Esophagus (tissue), 2 donors: ENCODE data around the gene TTF2. TPM values are rescaled to one million over a fixed set of nuclear protein-coding genes. Genes with fewer than 3 reads are reported as not detected.

Experiments
- H3K27ac ChIP-seq, 2 donors: one replicate each; pipeline ENCODE4 v1.5.1; 2013; ENCODE audit warnings: low read depth in 2 of 2, mild to moderate bottlenecking in 2 of 2, inconsistent platforms in 1 of 2, low read length in 1 of 2, moderate library complexity in 1 of 2
- H3K27me3 ChIP-seq, 2 donors: one replicate each; pipeline ENCODE4 v1.6.1; 2013; ENCODE audit warnings: low read length in 2 of 2, control low read depth in 1 of 2, mild to moderate bottlenecking in 1 of 2; ENCODE audit not compliant: insufficient read depth in 2 of 2, control insufficient read depth in 1 of 2
- H3K36me3 ChIP-seq, 2 donors: one replicate each; pipeline ENCODE4 v1.6.1; 2013; ENCODE audit warnings: low read length in 1 of 2; ENCODE audit not compliant: control insufficient read depth in 2 of 2, insufficient read depth in 2 of 2
- H3K4me1 ChIP-seq, 2 donors: one replicate each; pipeline ENCODE4 v1.6.1; 2013; ENCODE audit warnings: low read length in 1 of 2; ENCODE audit not compliant: control insufficient read depth in 2 of 2, insufficient read depth in 2 of 2
- H3K4me3 ChIP-seq, 2 donors: one replicate each; pipeline ENCODE4 v1.5.1; 2013; ENCODE audit warnings: low read length in 2 of 2, mild to moderate bottlenecking in 2 of 2, low read depth in 1 of 2, moderate library complexity in 1 of 2
- H3K9me3 ChIP-seq, 2 donors: one replicate each; pipeline ENCODE4 v1.6.1; 2013; ENCODE audit warnings: mild to moderate bottlenecking in 2 of 2, low read depth in 1 of 2, low read length in 1 of 2, moderate library complexity in 1 of 2; ENCODE audit not compliant: control insufficient read depth in 2 of 2, insufficient read depth in 1 of 2
- WGBS, 2 donors: extraction: QIAGEN DNeasy Blood & Tissue Kit; methylation state at CpG; one replicate each; pipeline ENCODE4 v1.1.7; 2013; 5-methylcytosine and 5-hydroxymethylcytosine counted together
- polyA plus RNA-seq, 2 donors: library from polyadenylated mRNA; stranded (reverse); fragments of 200-250 nt; gene quantifications; one replicate each; pipeline ENCODE4 v1.2.3, GENCODE V29; 2013
- donor health status: healthy with polysubstance abuse.
- donor health status: Bipolar disorder and iron deficiency.

The TTF2 gene
- polyA plus RNA-seq, 2 donors, result 5.7 to 6.7 TPM

DNA sequence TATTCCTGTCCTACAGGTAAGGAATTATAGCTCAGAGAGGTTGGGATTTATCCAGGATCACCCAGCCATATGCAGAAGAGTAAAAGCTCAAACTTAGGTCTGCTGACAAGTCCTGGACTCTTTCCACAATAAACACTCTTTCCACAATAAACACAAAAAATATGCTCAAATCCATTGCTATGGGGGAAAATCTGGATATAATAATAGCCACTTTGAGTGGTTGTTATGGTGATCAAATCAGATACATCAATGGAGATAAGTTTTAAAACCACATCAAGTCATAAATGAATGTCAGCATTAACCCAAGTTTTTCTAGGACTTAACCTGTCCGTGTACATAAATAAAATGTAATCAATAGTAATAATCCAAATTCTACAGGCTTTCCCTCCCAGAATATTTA lies 22.3 kb upstream of the TTF2 start:
- Histone ChIP-seq H3K36me3 (no peaks in the 10 kb centered on the region), H3K4me1 (no peaks in the 10 kb centered on the region), H3K9me3 (no peaks in the 10 kb centered on the region), H3K27ac (no peak overlapping the region), H3K4me3 (no peak overlapping the region), H3K27me3 (no peaks in the 10 kb centered on the region)
- 32 to 67% methylated on average over 1 of the region's 1 CpG for WGBS, 2 donors

- no peaks in the 10 kb centered on the region for H3K4me1 ChIP-seq
- no peak overlapping the region for H3K27ac ChIP-seq
- 91 to 92% methylated on average over 6 of the region's 6 CpGs for WGBS, 2 donors
These were observed 21.9 kb upstream of the TTF2 start for GRCh38 chr1:117038236-117038635.

DNA sequence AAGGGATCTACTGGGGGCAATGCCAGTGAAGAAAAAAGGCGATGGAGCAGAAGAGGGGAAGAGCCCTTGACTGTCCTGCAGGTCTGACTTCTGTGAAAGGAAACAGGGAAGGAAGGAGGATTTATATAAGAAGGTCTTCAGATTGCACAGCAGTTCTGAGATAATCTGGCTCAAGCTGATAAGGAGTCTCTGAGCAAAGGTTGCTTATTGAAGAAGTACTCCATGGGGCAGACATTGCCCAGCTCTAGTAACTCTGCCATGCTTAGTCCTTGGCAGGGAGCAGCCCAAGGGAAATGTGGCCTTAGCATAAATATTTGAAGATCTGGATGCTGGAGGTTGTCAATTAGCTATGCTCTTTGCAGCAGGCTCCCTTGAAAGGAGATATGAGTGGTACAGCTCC lies 15.9 kb upstream of the TTF2 start:
- Histone ChIP-seq H3K27me3 (no peaks in the 10 kb centered on the region), H3K9me3 (no peaks in the 10 kb centered on the region), H3K27ac (no peak overlapping the region), H3K4me1 (no peaks in the 10 kb centered on the region), H3K36me3 (no peaks in the 10 kb centered on the region), H3K4me3 (no peak overlapping the region)
- 88% methylated on average over 1 of the region's 1 CpG for WGBS, 2 donors

More at GRCh38 chr1:117038236-117038635, 21.9 kb upstream of the TTF2 start:
- Histone ChIP-seq H3K4me3 (no peak overlapping the region), H3K27me3 (no peaks in the 10 kb centered on the region), H3K9me3 (no peaks in the 10 kb centered on the region), H3K36me3 (no peaks in the 10 kb centered on the region)

- H3K27me3 ChIP-seq, result no peaks in the 10 kb centered on the region
- no peaks in the 10 kb centered on the region for H3K36me3 ChIP-seq
- no peaks in the 10 kb centered on the region for H3K4me1 ChIP-seq
- 71 to 74% methylated on average over 2 of the region's 2 CpGs for WGBS, 2 donors
- H3K4me3 ChIP-seq, result no peak overlapping the region
- H3K9me3 ChIP-seq, result no peaks in the 10 kb centered on the region
- no peak overlapping the region for H3K27ac ChIP-seq
These were observed 14.5 kb upstream of the TTF2 start for GRCh38 chr1:117045644-117046043.

- Histone ChIP-seq H3K9me3 (no peaks in the 10 kb centered on the region), H3K4me3 (no peak overlapping the region), H3K4me1 (no peaks in the 10 kb centered on the region), H3K36me3 (no peaks in the 10 kb centered on the region), H3K27ac (no peak overlapping the region), H3K27me3 (no peaks in the 10 kb centered on the region)
- WGBS, 2 donors, result 72 to 81% methylated on average over 4 of the region's 4 CpGs
These were observed 13.3 kb upstream of the TTF2 start for GRCh38 chr1:117046781-117047180.

DNA sequence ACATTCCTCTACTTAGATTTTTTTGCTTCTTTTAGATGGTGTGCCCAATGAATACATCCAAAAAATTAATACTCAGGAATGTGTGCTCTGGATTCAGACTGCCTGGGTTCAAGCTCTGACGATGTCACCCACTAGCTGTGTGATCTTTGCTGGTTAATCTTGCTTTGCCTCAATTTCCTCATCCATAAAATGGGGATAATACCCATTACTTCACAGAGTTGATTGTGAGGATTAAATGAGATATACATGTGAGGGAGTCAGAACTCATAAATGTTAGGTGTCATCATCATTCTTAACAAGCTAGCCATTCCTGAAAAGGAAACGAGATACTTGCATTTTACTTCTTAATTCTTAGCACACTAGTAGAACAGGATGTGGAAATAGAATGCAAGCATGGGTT lies 12.9 kb upstream of the TTF2 start:
- Histone ChIP-seq H3K9me3 (no peaks in the 10 kb centered on the region), H3K4me3 (no peak overlapping the region), H3K27ac (no peak overlapping the region), H3K27me3 (no peaks in the 10 kb centered on the region), H3K36me3 (no peaks in the 10 kb centered on the region), H3K4me1 (no peaks in the 10 kb centered on the region)
- WGBS, 2 donors, result 87 to 93% methylated on average over 2 of the region's 2 CpGs

- no peak overlapping the region for H3K27ac ChIP-seq
- no peaks in the 10 kb centered on the region for H3K36me3 ChIP-seq
- H3K9me3 ChIP-seq, result no peaks in the 10 kb centered on the region
- H3K4me1 ChIP-seq, result no peaks in the 10 kb centered on the region
- no peak overlapping the region for H3K4me3 ChIP-seq
- no peaks in the 10 kb centered on the region for H3K27me3 ChIP-seq
- 85 to 88% methylated on average over 5 of the region's 5 CpGs for WGBS, 2 donors
These were observed 10.3 kb upstream of the TTF2 start for GRCh38 chr1:117049857-117050256.

GRCh38 chr1:117051224-117052064 lies 8.7 kb upstream of the TTF2 start:
- no peaks in the 10 kb centered on the region for H3K27me3 ChIP-seq
- peak overlapping the region; percentile 63 to 78 for H3K27ac ChIP-seq
- H3K36me3 ChIP-seq, result no peaks in the 10 kb centered on the region
- WGBS, 2 donors, result 18 to 45% methylated on average over 8 of the region's 8 CpGs
- no peak overlapping the region for H3K4me3 ChIP-seq
- H3K9me3 ChIP-seq, result no peaks in the 10 kb centered on the region
- H3K4me1 ChIP-seq, result no peaks in the 10 kb centered on the region

GRCh38 chr1:117054068-117054467 lies 6.1 kb upstream of the TTF2 start:
- H3K27me3 ChIP-seq, result no peaks in the 10 kb centered on the region
- H3K27ac ChIP-seq, result no peak overlapping the region
- no peaks in the 10 kb centered on the region for H3K4me1 ChIP-seq
- H3K9me3 ChIP-seq, result no peaks in the 10 kb centered on the region
- H3K36me3 ChIP-seq, result no peaks in the 10 kb centered on the region
- H3K4me3 ChIP-seq, result no peak overlapping the region

- H3K4me3 ChIP-seq, result peak overlapping the region in 1 of 2 donors; percentile 63
- no peaks in the 10 kb centered on the region for H3K4me1 ChIP-seq
- 33 to 34% methylated on average over 4 of the region's 4 CpGs for WGBS, 2 donors
- H3K36me3 ChIP-seq, result no peaks in the 10 kb centered on the region
- H3K27me3 ChIP-seq, result no peaks in the 10 kb centered on the region
- H3K27ac ChIP-seq, result peak overlapping the region in 1 of 2 donors; percentile 42
- H3K9me3 ChIP-seq, result no peaks in the 10 kb centered on the region
These were observed 1.3 kb upstream of the TTF2 start for GRCh38 chr1:117058810-117059209.
